GM18520 (cell line): Measurements from ENCODE around the gene PYGB.

Source experiments
- ATAC-seq: cut with Tn5 transposase; IDR thresholded peaks from one replicate; pipeline ENCODE4 v1.9.1; 2021; ENCODE audit not compliant: unreplicated experiment

PYGB gene

GRCh38 chr20:25269057-25269832, 21.4 kb downstream of the PYGB start:
- no peak for ATAC-seq

- no peak for ATAC-seq
Observed at GRCh38 chr20:25269833-25270170, 21.9 kb downstream of the PYGB start.

GRCh38 chr20:25270829-25271251, 23.0 kb downstream of the PYGB start:
- ATAC-seq = no peak

GRCh38 chr20:25271486-25272222, 23.8 kb downstream of the PYGB start:
- no peak for ATAC-seq

GRCh38 chr20:25272223-25273000, 24.5 kb downstream of the PYGB start:
- ATAC-seq = no peak

GRCh38 chr20:25273046-25273445, 25.2 kb downstream of the PYGB start:
- ATAC-seq = no peak

GRCh38 chr20:25273541-25274358, 25.9 kb downstream of the PYGB start:
- no peak for ATAC-seq

GRCh38 chr20:25274481-25274880, 26.6 kb downstream of the PYGB start:
- no peak for ATAC-seq

GRCh38 chr20:25274891-25275812, 27.3 kb downstream of the PYGB start:
- no peak for ATAC-seq

GRCh38 chr20:25275813-25276532, 28.1 kb downstream of the PYGB start:
- ATAC-seq = no peak

GRCh38 chr20:25276533-25277050, 28.7 kb downstream of the PYGB start:
- ATAC-seq = no peak

GRCh38 chr20:25277051-25277801, 29.3 kb downstream of the PYGB start:
- ATAC-seq = no peak

- no peak for ATAC-seq
Observed at GRCh38 chr20:25277941-25278521, 30.1 kb downstream of the PYGB start.

- ATAC-seq = no peak
Observed at GRCh38 chr20:25278636-25279361, 30.9 kb downstream of the PYGB start.

GRCh38 chr20:25279403-25279802, 31.5 kb downstream of the PYGB start:
- no peak for ATAC-seq

- no peak for ATAC-seq
Observed at GRCh38 chr20:25280051-25280573, 32.2 kb downstream of the PYGB start.
